ENCODE data around the gene RGS5. TPM values are rescaled to one million over a fixed set of nuclear protein-coding genes. Genes with fewer than 3 reads are reported as not detected.

Gene RGS5
- total RNA-seq, 2 experiments from 2014 or later, result 0.88 to 1.2 TPM

GRCh38 chr1:163201906-163202305 is 810 bp downstream of the RGS5 start:
- Histone ChIP-seq H3K4me3 (ENCODE audit: low read depth, low read length, poor library complexity, severe bottlenecking) (no peak overlapping the region), H3K4me2 (ENCODE audit: low read length) (no peak overlapping the region), H3K9me3 (ENCODE audit: low read length) (no peaks in the 10 kb centered on the region), H4K20me1 (ENCODE audit: insufficient read depth, low read length) (no peaks in the 10 kb centered on the region), H3K27ac (ENCODE audit: low read depth, low read length, poor library complexity, severe bottlenecking) (no peak overlapping the region), H2AFZ (ENCODE audit: low read length) (no peak overlapping the region), H3K36me3 (ENCODE audit: insufficient read depth, low read length) (no peaks in the 10 kb centered on the region), H3K4me1 (ENCODE audit: insufficient read depth, low read length, poor library complexity, severe bottlenecking) (no peaks in the 10 kb centered on the region), H3K79me2 (ENCODE audit: insufficient read depth, low read depth, low read length) (no peaks in the 10 kb centered on the region), H3K9me2 (ENCODE audit: insufficient read depth, low read length) (no peaks in the 10 kb centered on the region)
- TF ChIP-seq EZH2phosphoT487 (IDR thresholded peaks at IDR 0.05; ENCODE audit: borderline replicate concordance, low read depth, low read length), result no peak
- TF ChIP-seq, protein P1, sequence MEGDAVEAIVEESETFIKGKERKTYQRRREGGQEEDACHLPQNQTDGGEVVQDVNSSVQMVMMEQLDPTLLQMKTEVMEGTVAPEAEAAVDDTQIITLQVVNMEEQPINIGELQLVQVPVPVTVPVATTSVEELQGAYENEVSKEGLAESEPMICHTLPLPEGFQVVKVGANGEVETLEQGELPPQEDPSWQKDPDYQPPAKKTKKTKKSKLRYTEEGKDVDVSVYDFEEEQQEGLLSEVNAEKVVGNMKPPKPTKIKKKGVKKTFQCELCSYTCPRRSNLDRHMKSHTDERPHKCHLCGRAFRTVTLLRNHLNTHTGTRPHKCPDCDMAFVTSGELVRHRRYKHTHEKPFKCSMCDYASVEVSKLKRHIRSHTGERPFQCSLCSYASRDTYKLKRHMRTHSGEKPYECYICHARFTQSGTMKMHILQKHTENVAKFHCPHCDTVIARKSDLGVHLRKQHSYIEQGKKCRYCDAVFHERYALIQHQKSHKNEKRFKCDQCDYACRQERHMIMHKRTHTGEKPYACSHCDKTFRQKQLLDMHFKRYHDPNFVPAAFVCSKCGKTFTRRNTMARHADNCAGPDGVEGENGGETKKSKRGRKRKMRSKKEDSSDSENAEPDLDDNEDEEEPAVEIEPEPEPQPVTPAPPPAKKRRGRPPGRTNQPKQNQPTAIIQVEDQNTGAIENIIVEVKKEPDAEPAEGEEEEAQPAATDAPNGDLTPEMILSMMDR (conservative IDR thresholded peaks at IDR 0.05; ENCODE audit: low read length), result no peak
- ChIA-PET POLR2A (no interaction called here), CTCF (ENCODE audit: unreplicated experiment) (no interaction called here)
- BruUV-seq (replicated peaks), result no TSS peak
- intact Hi-C loops (cut with micrococcal nuclease; ENCODE audit: unreplicated experiment), result no loop called here
- no peak for DNase-seq (ENCODE audit: low spot score)

DNA sequence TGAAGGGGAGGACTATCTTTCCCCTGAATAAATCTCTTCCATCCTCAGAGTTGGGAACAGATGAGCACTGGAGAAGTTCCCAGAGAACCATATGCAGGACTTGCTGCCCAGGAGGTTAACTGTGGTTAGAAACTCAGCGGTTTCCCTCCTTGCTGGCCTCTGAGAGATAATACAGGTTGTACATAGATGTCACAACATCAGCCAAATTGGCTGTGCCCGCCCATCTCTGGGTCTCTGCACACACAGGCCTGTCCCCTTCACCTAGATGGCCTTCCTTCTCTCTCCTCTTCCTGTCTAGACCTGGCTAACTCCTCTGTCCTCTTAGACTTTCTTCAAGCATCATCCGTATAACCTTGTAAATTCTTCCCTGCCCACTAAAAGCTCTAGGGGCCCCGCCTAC is 5.7 kb downstream of the RGS5 start:
- BruUV-seq (replicated peaks), result no TSS peak
- no peak overlapping the region for H2AFZ ChIP-seq (ENCODE audit: low read length)
- ChIA-PET CTCF (ENCODE audit: unreplicated experiment) (no interaction called here), POLR2A (interaction anchor here (0.6 to 0.7 kb wide), 2 partner anchors 9 to 1333 kb away, joined by 3 read pairs; no protein-coding TSS in a partner anchor)
- H3K9me2 ChIP-seq (ENCODE audit: insufficient read depth, low read length), result no peaks in the 10 kb centered on the region
- no peaks in the 10 kb centered on the region for H3K9me3 ChIP-seq (ENCODE audit: low read length)
- intact Hi-C loops (cut with micrococcal nuclease; ENCODE audit: unreplicated experiment), result no loop called here
- H3K4me3 ChIP-seq (ENCODE audit: low read depth, low read length, poor library complexity, severe bottlenecking), result no peak overlapping the region
- no peak overlapping the region for H3K27ac ChIP-seq (ENCODE audit: low read depth, low read length, poor library complexity, severe bottlenecking)
- H4K20me1 ChIP-seq (ENCODE audit: insufficient read depth, low read length), result no peaks in the 10 kb centered on the region
- no peak for DNase-seq (ENCODE audit: low spot score)
- no peak overlapping the region for H3K4me2 ChIP-seq (ENCODE audit: low read length)
- TF ChIP-seq, protein P1 (conservative IDR thresholded peaks at IDR 0.05; ENCODE audit: low read length), result no peak
- TF ChIP-seq EZH2phosphoT487 (IDR thresholded peaks at IDR 0.05; ENCODE audit: borderline replicate concordance, low read depth, low read length), result no peak
- H3K4me1 ChIP-seq (ENCODE audit: insufficient read depth, low read length, poor library complexity, severe bottlenecking), result no peaks in the 10 kb centered on the region
- no peaks in the 10 kb centered on the region for H3K79me2 ChIP-seq (ENCODE audit: insufficient read depth, low read depth, low read length)
- H3K36me3 ChIP-seq (ENCODE audit: insufficient read depth, low read length), result no peaks in the 10 kb centered on the region

DNA sequence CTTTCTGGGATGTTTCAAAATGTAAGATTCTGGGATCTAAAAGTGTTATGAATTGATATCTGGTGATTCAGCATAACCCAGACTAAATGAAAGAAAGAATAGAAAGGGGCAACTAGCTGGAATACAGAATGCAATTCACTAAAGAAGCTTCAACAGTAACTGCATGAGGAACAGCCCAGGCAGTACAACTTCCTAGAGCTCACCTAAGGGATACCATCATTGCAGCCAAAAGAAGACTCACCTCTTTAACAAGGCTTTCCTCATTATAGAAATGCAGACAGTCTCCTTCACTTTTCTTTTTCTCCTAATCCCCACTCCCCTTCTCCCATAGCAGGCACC is 6.3 kb downstream of the RGS5 start:
- ChIA-PET POLR2A (interaction anchor here (0.6 to 0.7 kb wide), 2 partner anchors 9 to 1334 kb away, joined by 3 read pairs; no protein-coding TSS in a partner anchor), CTCF (ENCODE audit: unreplicated experiment) (no interaction called here)
- Histone ChIP-seq H3K9me2 (ENCODE audit: insufficient read depth, low read length) (no peaks in the 10 kb centered on the region), H3K4me1 (ENCODE audit: insufficient read depth, low read length, poor library complexity, severe bottlenecking) (no peaks in the 10 kb centered on the region), H3K9me3 (ENCODE audit: low read length) (no peaks in the 10 kb centered on the region), H2AFZ (ENCODE audit: low read length) (no peak overlapping the region), H4K20me1 (ENCODE audit: insufficient read depth, low read length) (no peaks in the 10 kb centered on the region), H3K4me3 (ENCODE audit: low read depth, low read length, poor library complexity, severe bottlenecking) (no peak overlapping the region), H3K36me3 (ENCODE audit: insufficient read depth, low read length) (no peaks in the 10 kb centered on the region), H3K27ac (ENCODE audit: low read depth, low read length, poor library complexity, severe bottlenecking) (no peak overlapping the region), H3K79me2 (ENCODE audit: insufficient read depth, low read depth, low read length) (no peaks in the 10 kb centered on the region), H3K4me2 (ENCODE audit: low read length) (no peak overlapping the region)
- intact Hi-C loops (cut with micrococcal nuclease; ENCODE audit: unreplicated experiment), result no loop called here
- TF ChIP-seq, protein P1 (conservative IDR thresholded peaks at IDR 0.05; ENCODE audit: low read length), result no peak
- TF ChIP-seq EZH2phosphoT487 (IDR thresholded peaks at IDR 0.05; ENCODE audit: borderline replicate concordance, low read depth, low read length), result no peak
- no peak for DNase-seq (ENCODE audit: low spot score)
- BruUV-seq (replicated peaks), result no TSS peak

All from OCI-LY7 (cell line).